Mesangial cell (primary cell): ENCODE data around the gene USF3. TPM values are rescaled to one million over a fixed set of nuclear protein-coding genes. Genes with fewer than 3 reads are reported as not detected.

Experiments used
- total RNA-seq: library from RNA; depleted of rRNA; stranded (reverse); fragments of >200 nt; gene quantifications from 2 replicates; pipeline ENCODE4 v1.2.3, GENCODE V29; 2015

Gene USF3, protein sequence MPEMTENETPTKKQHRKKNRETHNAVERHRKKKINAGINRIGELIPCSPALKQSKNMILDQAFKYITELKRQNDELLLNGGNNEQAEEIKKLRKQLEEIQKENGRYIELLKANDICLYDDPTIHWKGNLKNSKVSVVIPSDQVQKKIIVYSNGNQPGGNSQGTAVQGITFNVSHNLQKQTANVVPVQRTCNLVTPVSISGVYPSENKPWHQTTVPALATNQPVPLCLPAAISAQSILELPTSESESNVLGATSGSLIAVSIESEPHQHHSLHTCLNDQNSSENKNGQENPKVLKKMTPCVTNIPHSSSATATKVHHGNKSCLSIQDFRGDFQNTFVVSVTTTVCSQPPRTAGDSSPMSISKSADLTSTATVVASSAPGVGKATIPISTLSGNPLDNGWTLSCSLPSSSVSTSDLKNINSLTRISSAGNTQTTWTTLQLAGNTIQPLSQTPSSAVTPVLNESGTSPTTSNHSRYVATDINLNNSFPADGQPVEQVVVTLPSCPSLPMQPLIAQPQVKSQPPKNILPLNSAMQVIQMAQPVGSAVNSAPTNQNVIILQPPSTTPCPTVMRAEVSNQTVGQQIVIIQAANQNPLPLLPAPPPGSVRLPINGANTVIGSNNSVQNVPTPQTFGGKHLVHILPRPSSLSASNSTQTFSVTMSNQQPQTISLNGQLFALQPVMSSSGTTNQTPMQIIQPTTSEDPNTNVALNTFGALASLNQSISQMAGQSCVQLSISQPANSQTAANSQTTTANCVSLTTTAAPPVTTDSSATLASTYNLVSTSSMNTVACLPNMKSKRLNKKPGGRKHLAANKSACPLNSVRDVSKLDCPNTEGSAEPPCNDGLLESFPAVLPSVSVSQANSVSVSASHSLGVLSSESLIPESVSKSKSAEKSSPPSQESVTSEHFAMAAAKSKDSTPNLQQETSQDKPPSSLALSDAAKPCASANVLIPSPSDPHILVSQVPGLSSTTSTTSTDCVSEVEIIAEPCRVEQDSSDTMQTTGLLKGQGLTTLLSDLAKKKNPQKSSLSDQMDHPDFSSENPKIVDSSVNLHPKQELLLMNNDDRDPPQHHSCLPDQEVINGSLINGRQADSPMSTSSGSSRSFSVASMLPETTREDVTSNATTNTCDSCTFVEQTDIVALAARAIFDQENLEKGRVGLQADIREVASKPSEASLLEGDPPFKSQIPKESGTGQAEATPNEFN (N-terminal part only)
- 5.7 and 10.8 TPM in 2 replicates for total RNA-seq

DNA sequence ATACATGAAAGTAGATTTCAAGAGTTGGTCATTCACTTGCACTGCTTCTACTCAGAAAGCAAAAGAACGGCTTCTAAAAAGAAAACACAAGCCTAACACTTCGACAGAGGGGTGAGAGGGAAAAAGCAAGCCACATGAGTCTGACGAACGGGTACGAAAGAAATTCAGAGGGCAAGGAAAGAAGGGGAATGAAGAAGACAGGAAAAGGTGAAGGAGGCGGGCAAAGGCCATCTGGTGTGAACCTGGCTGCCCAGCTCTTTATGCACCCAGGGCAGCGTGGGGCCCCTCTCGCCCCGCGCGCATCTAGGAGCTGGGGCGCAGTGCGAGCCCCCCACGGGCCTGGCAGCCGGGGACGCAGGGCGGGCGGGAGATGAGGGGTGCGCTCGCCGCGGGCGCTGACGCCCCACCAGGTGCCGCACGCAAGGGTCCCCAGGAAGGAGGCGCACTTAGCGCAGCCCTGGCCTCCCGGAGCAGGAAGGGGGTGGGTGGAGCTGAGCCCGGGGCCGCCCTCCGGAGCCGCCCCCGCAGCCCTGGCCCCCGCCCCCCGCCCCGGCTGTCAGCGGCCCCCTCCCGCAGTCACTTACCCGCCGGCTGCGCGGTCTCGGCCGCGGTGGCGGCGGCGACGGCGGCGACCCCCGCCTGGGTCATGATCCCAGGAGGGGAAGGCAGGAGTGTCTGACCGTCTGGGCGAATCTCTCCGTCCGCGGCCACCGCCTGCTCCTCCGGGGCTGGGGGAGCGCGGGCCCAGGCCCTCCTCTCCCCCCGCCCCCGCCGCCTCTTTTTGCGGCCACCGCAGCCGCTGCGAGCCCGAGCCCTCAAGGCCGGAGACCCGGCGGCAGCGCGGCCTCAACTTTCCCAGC is at the start of gene USF3:
Gene USF3, minus strand, starts transcription at position 857 of the 860 bp plus-strand sequence. CDS start 21,764 bp downstream, outside the sequence.

DNA sequence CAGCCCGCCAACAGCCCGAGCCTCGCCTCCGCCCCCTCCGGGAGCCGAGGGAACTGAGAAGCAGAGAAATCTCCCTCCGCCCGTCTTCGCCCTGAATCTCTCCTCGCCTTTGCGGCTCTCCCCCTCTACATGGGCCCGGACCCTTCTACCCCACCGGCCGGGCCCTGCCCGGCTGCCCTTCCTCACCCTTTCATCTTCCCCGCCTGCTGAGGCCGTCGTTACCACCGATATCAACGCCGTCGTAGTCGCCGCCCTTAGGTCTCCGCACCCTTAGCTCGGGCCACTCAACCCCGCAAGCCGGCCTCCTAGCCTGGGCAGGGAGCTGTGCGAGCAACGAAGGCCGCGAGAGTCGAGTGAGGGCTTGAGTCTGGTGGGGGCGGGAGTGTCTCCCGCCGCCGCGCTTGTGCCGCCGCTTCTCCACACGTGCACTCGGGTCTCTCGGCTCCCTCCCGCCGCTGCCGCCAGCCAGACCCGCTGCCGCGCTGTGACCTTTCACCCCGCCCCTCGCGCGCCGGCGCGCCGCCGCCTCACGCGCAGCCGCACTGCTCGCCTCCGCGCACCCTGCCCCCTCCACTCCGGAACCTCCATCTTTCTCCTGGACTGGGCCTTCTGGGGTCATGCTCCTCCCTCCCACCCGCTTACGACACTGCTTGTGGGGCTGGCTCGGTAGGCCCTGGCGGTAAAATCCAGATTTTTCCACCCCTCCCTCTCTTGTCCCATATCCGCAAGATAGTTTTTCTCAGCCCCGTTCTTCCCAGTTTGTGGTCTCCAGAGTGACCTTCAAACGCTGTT is 49.5 kb upstream of the USF3 start, which contains the start of gene NAA50:
Gene NAA50, minus strand, starts transcription at position 494 of the 792 bp plus-strand sequence. Its CDS starts 300 bp downstream, at position 194.

Other genes with a start within 250 kb of the USF3 start
- 3.9 and 5.1 TPM in 2 replicates for gene SPICE1, start 181.5 kb downstream of the USF3 start, total RNA-seq
- 0.13 TPM in 1 of 2 replicates, not detected in the other for gene SIDT1, start 164.1 kb downstream of the USF3 start, total RNA-seq
- gene NAA50, start 49.6 kb upstream of the USF3 start, total RNA-seq, result 155 and 185 TPM in 2 replicates
- 22.5 and 33.6 TPM in 2 replicates for gene ATP6V1A, start 50.4 kb upstream of the USF3 start, total RNA-seq
- gene GRAMD1C, start 142.1 kb upstream of the USF3 start, total RNA-seq, result 0.81 and 2.9 TPM in 2 replicates